HG02759 (cell line): Measurements from ENCODE around the gene ITIH1.

Experiments used
- ATAC-seq: cut with Tn5 transposase; IDR thresholded peaks from one replicate; pipeline ENCODE4 v1.9.1; 2021; ENCODE audit warnings: mild to moderate bottlenecking, moderate library complexity; ENCODE audit not compliant: unreplicated experiment

The ITIH1 gene

GRCh38 chr3:52836471-52836845, 59.1 kb downstream of the ITIH1 start:
- ATAC-seq = no peak

- no peak for ATAC-seq
Observed at GRCh38 chr3:52836986-52837385, 59.6 kb downstream of the ITIH1 start.

GRCh38 chr3:52838561-52839267, 61.3 kb downstream of the ITIH1 start:
- no peak for ATAC-seq

GRCh38 chr3:52839268-52839575, 61.8 kb downstream of the ITIH1 start:
- no peak for ATAC-seq

- ATAC-seq = no peak
Observed at GRCh38 chr3:52839892-52840545, 62.6 kb downstream of the ITIH1 start.

- peak; percentile 68 for ATAC-seq
Observed at GRCh38 chr3:52841211-52841980, 64.0 kb downstream of the ITIH1 start.
